ENCODE measurements around the gene ZNF77. TPM values are rescaled to one million over a fixed set of nuclear protein-coding genes. Genes with fewer than 3 reads are reported as not detected.
"Not testable (repeated sequence)": the region's sequence is repeated elsewhere in the genome, so short reads cannot be mapped to it uniquely, and the experiment has no call there.

ZNF77 gene
- total RNA-seq, 4 donors from 2014 or later = 2.2 to 4.5 (median 3.3) TPM

DNA sequence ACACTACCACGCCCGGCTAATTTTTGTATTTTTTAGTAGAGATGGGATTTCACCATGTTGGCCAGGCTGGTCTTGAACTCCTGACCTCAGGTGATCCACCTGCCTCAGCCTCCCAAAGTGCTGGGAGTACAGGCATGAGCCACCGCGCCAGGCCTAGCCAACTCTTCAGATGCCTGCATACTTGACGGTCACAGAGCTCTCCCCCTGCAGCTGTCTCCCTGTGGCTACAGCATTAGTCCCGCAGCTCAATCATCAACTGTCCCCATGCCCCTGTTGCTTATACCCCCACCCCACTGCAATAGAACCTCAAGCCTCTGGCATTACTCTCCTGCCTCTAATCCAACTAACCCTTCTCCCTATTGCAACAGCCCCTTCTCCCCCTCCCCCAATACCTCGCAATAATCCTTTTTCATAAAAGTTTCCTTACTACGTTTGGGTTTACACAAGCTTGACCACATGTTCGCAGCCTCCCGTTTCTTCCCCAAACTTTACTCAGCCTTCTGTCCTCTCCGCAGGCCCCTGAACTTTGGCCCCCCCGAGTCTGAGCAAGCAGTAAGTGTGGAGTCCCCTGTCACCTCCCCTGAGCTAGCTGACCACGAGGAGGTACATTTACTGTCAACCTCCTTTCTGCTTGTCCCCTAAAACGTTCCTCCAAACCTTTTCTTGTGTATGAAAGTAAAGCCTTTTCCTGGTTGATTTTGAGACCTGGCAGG lies 1.7 kb downstream of the ZNF77 start:
- TF ChIP-seq CTCF (IDR thresholded peaks at IDR 0.05) = no peak
- H3K36me3 ChIP-seq = peaks cover 0 to 22% (median 4%) of the 10 kb centered on the region in 3 donors
- H3K4me3 ChIP-seq = no peak overlapping the region
- H3K4me1 ChIP-seq = peaks cover 0 to 22% (median 5%) of the 10 kb centered on the region in 4 donors
- H3K27ac ChIP-seq = no peak overlapping the region
- H3K9me3 ChIP-seq = no peaks in the 10 kb centered on the region
- no peak for DNase-seq (ENCODE audit: low spot score in 2 of 2)
- no peaks in the 10 kb centered on the region for H3K27me3 ChIP-seq
- 85 to 88% methylated on average over 14 of the region's 14 CpGs for WGBS, 2 donors

GRCh38 chr19:2935863-2936262 lies 8.9 kb downstream of the ZNF77 start:
- 95% methylated on average over 4 of the region's 4 CpGs for WGBS, 2 donors
- not testable (repeated sequence) for H3K27me3 ChIP-seq; H3K27ac ChIP-seq; DNase-seq (ENCODE audit: low spot score in 2 of 2); H3K4me3 ChIP-seq; H3K4me1 ChIP-seq
- peaks cover 0 to 43% (median 18%) of the 10 kb centered on the region in 4 donors for H3K9me3 ChIP-seq
- H3K36me3 ChIP-seq = peaks cover 10 to 94% (median 32%) of the 10 kb centered on the region in 3 donors

DNA sequence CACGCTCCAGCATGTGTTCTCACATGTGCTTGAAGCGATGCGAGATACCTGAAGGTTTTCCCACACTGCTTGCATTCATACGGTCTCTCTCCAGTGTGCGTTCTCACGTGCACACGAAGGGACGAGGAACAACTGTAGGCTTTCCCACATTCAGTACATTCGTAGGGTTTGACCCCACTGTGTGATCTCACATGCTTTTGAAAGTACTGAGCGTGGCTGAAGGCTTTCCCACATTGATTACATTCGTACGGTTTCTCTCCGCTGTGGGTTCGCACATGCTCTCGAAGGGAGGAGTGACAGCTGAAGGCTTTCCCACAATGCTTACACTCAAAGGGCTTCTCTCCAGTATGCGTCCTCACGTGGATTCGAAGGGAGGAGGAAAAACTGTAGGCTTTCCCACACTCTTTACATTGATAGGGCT lies 11.3 kb downstream of the ZNF77 start:
- TF ChIP-seq EP300 (IDR thresholded peaks at IDR 0.05) = no peak
- no peak for TF ChIP-seq CTCF (IDR thresholded peaks at IDR 0.05)
- no peak for DNase-seq (ENCODE audit: low spot score in 2 of 2)
- WGBS, 2 donors = 96 to 97% methylated on average over 18 of the region's 18 CpGs
- H3K27ac ChIP-seq = no peak overlapping the region
- no peaks in the 10 kb centered on the region for H3K27me3 ChIP-seq
- H3K36me3 ChIP-seq = peaks cover 10 to 92% (median 27%) of the 10 kb centered on the region in 3 donors
- H3K4me1 ChIP-seq = no peaks in the 10 kb centered on the region
- H3K9me3 ChIP-seq = peaks cover 0 to 48% (median 18%) of the 10 kb centered on the region in 4 donors
- no peak overlapping the region for H3K4me3 ChIP-seq

GRCh38 chr19:2927032-2927430 lies 17.7 kb downstream of the ZNF77 start:
- Histone ChIP-seq H3K27ac (no peak overlapping the region), H3K4me3 (no peak overlapping the region)
- WGBS, 2 donors = 92 to 96% methylated on average over 18 of the region's 18 CpGs

GRCh38 chr19:2926341-2927031 lies 18.3 kb downstream of the ZNF77 start:
- Histone ChIP-seq H3K36me3 (peaks cover 0 to 31% (median 0%) of the 10 kb centered on the region in 3 donors), H3K4me3 (no peak overlapping the region), H3K4me1 (peaks cover 0 to 13% (median 0%) of the 10 kb centered on the region in 4 donors), H3K9me3 (peaks cover 0 to 10% (median 0%) of the 10 kb centered on the region in 4 donors), H3K27me3 (no peaks in the 10 kb centered on the region), H3K27ac (no peak overlapping the region)
- 88 to 94% methylated on average over 48 to 52 of the region's 53 CpGs for WGBS, 2 donors
- TF ChIP-seq POLR2A (IDR thresholded peaks at IDR 0.05) (no peak), CTCF (IDR thresholded peaks at IDR 0.05) (no peak), EP300 (IDR thresholded peaks at IDR 0.05) (no peak)
- no peak for DNase-seq (ENCODE audit: low spot score in 2 of 2)

More at GRCh38 chr19:2927032-2927430, 17.7 kb downstream of the ZNF77 start:
- Histone ChIP-seq H3K4me1 (peaks cover 0 to 13% (median 0%) of the 10 kb centered on the region in 4 donors), H3K9me3 (peaks cover 0 to 15% (median 0%) of the 10 kb centered on the region in 4 donors), H3K27me3 (no peaks in the 10 kb centered on the region), H3K36me3 (peaks cover 0 to 36% (median 0%) of the 10 kb centered on the region in 3 donors)
- no peak for TF ChIP-seq POLR2A (IDR thresholded peaks at IDR 0.05)
- no peak for TF ChIP-seq CTCF (IDR thresholded peaks at IDR 0.05)
- no peak for DNase-seq (ENCODE audit: low spot score in 2 of 2)

Measured in tibial nerve (tissue), 4 donors.